Fibroblast of lung (primary cell): ENCODE measurements around the gene COL9A1. TPM values are rescaled to one million over a fixed set of nuclear protein-coding genes. Genes with fewer than 3 reads are reported as not detected.

Experiments
- DNase-seq, 2 donors: peaks; one replicate each; pipeline versions ENCODE4 v3.0.0 to v3.0.0-alpha.2; 2010; ENCODE audit warnings: low read depth in 2 of 2
- H2AFZ ChIP-seq: 2 replicates; pipeline ENCODE4 v1.5.1; 2012; ENCODE audit warnings: low read length, control low read depth, inconsistent platforms
- H3K27ac ChIP-seq: 2 replicates; pipeline ENCODE4 v1.5.1; 2011; ENCODE audit warnings: low read length, control low read depth; ENCODE audit not compliant: insufficient read depth
- H3K27me3 ChIP-seq: 2 replicates; pipeline ENCODE4 v1.5.1; 2011; ENCODE audit warnings: mild to moderate bottlenecking, low read length; ENCODE audit not compliant: control insufficient read depth, insufficient read depth
- H3K36me3 ChIP-seq: 2 replicates; pipeline ENCODE4 v1.5.1; 2011; ENCODE audit warnings: low read length; ENCODE audit not compliant: control insufficient read depth, insufficient read depth
- H3K4me1 ChIP-seq: 2 replicates; pipeline ENCODE4 v1.5.1; 2011; ENCODE audit warnings: low read length; ENCODE audit not compliant: control insufficient read depth, insufficient read depth; ENCODE audit errors: extremely low read depth
- H3K4me2 ChIP-seq: 2 replicates; pipeline ENCODE4 v1.5.1; 2011; ENCODE audit warnings: low read length, control low read depth; ENCODE audit not compliant: insufficient read depth; ENCODE audit errors: extremely low read depth
- H3K4me3 ChIP-seq, 4 experiments: fragments of 200-600 bp in 1 of 4; sonication (generic) in 1 of 4; replicated peaks in 1 of 4; 2 replicates each; pipeline ENCODE4 v1.5.1; 2011 to 2016; ENCODE audit warnings: low read length in 4 of 4, low read depth in 3 of 4, mild to moderate bottlenecking in 3 of 4, control low read depth in 2 of 4, inconsistent platforms in 1 of 4, mixed read lengths in 1 of 4; ENCODE audit not compliant: insufficient read depth in 1 of 4; ENCODE audit errors: control extremely low read depth in 1 of 4
- H3K79me2 ChIP-seq: 2 replicates; pipeline ENCODE4 v1.5.1; 2012; ENCODE audit warnings: mild to moderate bottlenecking, low read length, inconsistent platforms; ENCODE audit not compliant: control insufficient read depth, insufficient read depth
- H3K9ac ChIP-seq: 2 replicates; pipeline ENCODE4 v1.5.1; 2011; ENCODE audit warnings: mild to moderate bottlenecking, low read length, control low read depth; ENCODE audit not compliant: insufficient read depth
- H3K9me3 ChIP-seq: 2 replicates; pipeline ENCODE4 v1.5.1; 2012; ENCODE audit warnings: low read depth, low read length; ENCODE audit not compliant: control insufficient read depth, insufficient read depth
- H4K20me1 ChIP-seq: 2 replicates; pipeline ENCODE4 v1.5.1; 2011; ENCODE audit warnings: low read length; ENCODE audit not compliant: control insufficient read depth, insufficient read depth; ENCODE audit errors: extremely low read depth
- CTCF ChIP-seq, 2 donors: IDR thresholded peaks in 1 of 2; conservative IDR thresholded peaks in 1 of 2; 1 replicate in 1 of 2; 2 replicates in 1 of 2; pipeline ENCODE4 v1.5.1; 2011 to 2012; ENCODE audit warnings: low read length in 2 of 2, control low read depth in 1 of 2, inconsistent platforms in 1 of 2, low read depth in 1 of 2, mild to moderate bottlenecking in 1 of 2
- EZH2 ChIP-seq: IDR thresholded peaks from 2 replicates; pipeline ENCODE4 v1.5.1; 2012; ENCODE audit warnings: low read length, control low read depth, mild to moderate bottlenecking; ENCODE audit errors: missing control alignments
- polyA plus RNA-seq, 2 donors: library from polyadenylated mRNA; depleted of rRNA in 1 of 2; stranded (reverse) in 1 of 2; unstranded in 1 of 2; fragments of >200 nt; gene quantifications; 2 replicates each; pipeline ENCODE4 v1.2.1, GENCODE V29; 2011 to 2012; ENCODE audit warnings: missing spikeins in 1 of 2
- total RNA-seq: library from RNA; depleted of rRNA; stranded (reverse); fragments of >200 nt; gene quantifications from 2 replicates; pipeline ENCODE4 v1.2.1, GENCODE V29; 2014

The COL9A1 gene
- total and polyA plus RNA-seq, 2 donors (not counting 1 experiment from before 2014, with no cell fraction given), result not detected

DNA sequence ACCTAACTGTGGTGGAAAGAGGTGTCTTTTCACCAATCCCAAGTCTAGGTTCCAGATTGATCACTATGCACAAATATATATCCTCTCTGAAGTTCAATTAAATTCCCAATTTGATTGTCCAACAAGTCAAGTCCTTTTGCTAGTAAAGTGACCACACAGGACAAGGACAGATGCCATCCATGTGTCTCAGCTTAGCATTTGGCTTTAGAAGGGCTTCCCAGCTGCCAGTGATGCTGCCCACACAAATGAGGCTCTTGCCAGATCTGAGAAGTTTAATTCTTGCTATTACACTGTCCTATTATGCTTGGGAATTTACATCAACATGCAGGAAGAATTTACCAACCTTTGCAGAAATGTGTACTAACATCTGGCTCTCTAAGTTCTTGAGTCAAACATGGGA, 108.5 kb downstream of the COL9A1 start:
- H3K4me2 ChIP-seq, result no peak overlapping the region
- no peaks in the 10 kb centered on the region for H3K36me3 ChIP-seq
- DNase-seq, result no peak
- TF ChIP-seq EZH2, result no peak
- TF ChIP-seq CTCF (conservative IDR thresholded peaks at IDR 0.05 in 1 of 2, IDR thresholded peaks at IDR 0.05 in 1 of 2; ENCODE audit: low read depth in 1 of 2, low read length in 2 of 2), result no peak
- H3K27me3 ChIP-seq, result no peaks in the 10 kb centered on the region
- H3K27ac ChIP-seq, result no peak overlapping the region
- H3K9ac ChIP-seq, result no peak overlapping the region
- H3K79me2 ChIP-seq, result no peaks in the 10 kb centered on the region
- H3K9me3 ChIP-seq, result no peaks in the 10 kb centered on the region
- no peaks in the 10 kb centered on the region for H3K4me1 ChIP-seq
- H3K4me3 ChIP-seq, result no peak overlapping the region
- no peaks in the 10 kb centered on the region for H4K20me1 ChIP-seq
- no peak overlapping the region for H2AFZ ChIP-seq

GRCh38 chr6:70188202-70188601, 114.7 kb downstream of the COL9A1 start:
- Histone ChIP-seq H3K4me3 (no peak overlapping the region), H3K9ac (no peak overlapping the region), H3K36me3 (no peaks in the 10 kb centered on the region), H4K20me1 (no peaks in the 10 kb centered on the region), H3K9me3 (no peaks in the 10 kb centered on the region), H3K4me1 (no peaks in the 10 kb centered on the region), H3K27me3 (no peaks in the 10 kb centered on the region), H3K4me2 (no peak overlapping the region), H2AFZ (no peak overlapping the region), H3K27ac (no peak overlapping the region), H3K79me2 (no peaks in the 10 kb centered on the region)
- no peak for DNase-seq
- TF ChIP-seq EZH2, result no peak
- TF ChIP-seq CTCF (conservative IDR thresholded peaks at IDR 0.05 in 1 of 2, IDR thresholded peaks at IDR 0.05 in 1 of 2; ENCODE audit: low read depth in 1 of 2, low read length in 2 of 2), result no peak

GRCh38 chr6:70186461-70186860, 116.4 kb downstream of the COL9A1 start:
- H3K9me3 ChIP-seq, result no peaks in the 10 kb centered on the region
- DNase-seq, result no peak
- no peak overlapping the region for H2AFZ ChIP-seq
- no peaks in the 10 kb centered on the region for H3K27me3 ChIP-seq
- TF ChIP-seq CTCF (conservative IDR thresholded peaks at IDR 0.05 in 1 of 2, IDR thresholded peaks at IDR 0.05 in 1 of 2; ENCODE audit: low read depth in 1 of 2, low read length in 2 of 2) (no peak), EZH2 (no peak)
- no peaks in the 10 kb centered on the region for H4K20me1 ChIP-seq
- H3K36me3 ChIP-seq, result no peaks in the 10 kb centered on the region
- H3K27ac ChIP-seq, result no peak overlapping the region
- no peak overlapping the region for H3K4me2 ChIP-seq
- no peaks in the 10 kb centered on the region for H3K4me1 ChIP-seq
- H3K79me2 ChIP-seq, result no peaks in the 10 kb centered on the region
- H3K9ac ChIP-seq, result no peak overlapping the region
- no peak overlapping the region for H3K4me3 ChIP-seq
